GM12872 (cell line): ENCODE results near the gene HLA-F.

Experiments used
- CTCF ChIP-seq: IDR thresholded peaks from 3 replicates; pipeline ENCODE4 v1.5.1; 2011; ENCODE audit warnings: low read depth, mild to moderate bottlenecking, low read length, moderate library complexity; ENCODE audit not compliant: insufficient read depth

HLA-F gene

GRCh38 chr6:29751480-29751879 lies 28.2 kb downstream of the HLA-F start:
- TF ChIP-seq CTCF: no peak

- TF ChIP-seq CTCF: peak; percentile 99
Observed at GRCh38 chr6:29752451-29753308, 29.4 kb downstream of the HLA-F start.

GRCh38 chr6:29753309-29753644 lies 30.0 kb downstream of the HLA-F start:
- TF ChIP-seq CTCF: no peak

GRCh38 chr6:29755295-29755871 lies 32.1 kb downstream of the HLA-F start:
- TF ChIP-seq CTCF: no peak

- TF ChIP-seq CTCF: no peak
Observed at GRCh38 chr6:29757282-29757681, 34.0 kb downstream of the HLA-F start.

- no peak for TF ChIP-seq CTCF
Observed at GRCh38 chr6:29757701-29758293, 34.6 kb downstream of the HLA-F start.

- TF ChIP-seq CTCF: no peak
Observed at GRCh38 chr6:29758761-29759160, 35.5 kb downstream of the HLA-F start.
